ENCODE measurements around the gene TRIM63. TPM values are rescaled to one million over a fixed set of nuclear protein-coding genes. Genes with fewer than 3 reads are reported as not detected.

TRIM63 gene
- total and polyA plus RNA-seq, 9 of the 15 experiments (the other 6 are each of a cell fraction or from before 2014, with no cell fraction given), result 0.08 to 0.57 (median 0.36) TPM

GRCh38 chr1:26110731-26111529, 43.5 kb upstream of the TRIM63 start (continued):
- TF ChIP-seq GATAD2B (IDR thresholded peaks at IDR 0.05; ENCODE audit: borderline replicate concordance) (no peak), ZZZ3 (IDR thresholded peaks at IDR 0.05) (no peak), ZNF408 (CRISPR knock-in tag; IDR thresholded peaks at IDR 0.05; ENCODE audit: low read depth) (no peak), SNIP1 (IDR thresholded peaks at IDR 0.05; ENCODE audit: low read depth) (0 out of 2 replicates have a peak, but pooled peaks have one; percentile 33), ZNF77 (CRISPR knock-in tag; IDR thresholded peaks at IDR 0.05) (no peak), GTF2A2 (tag; IDR thresholded peaks at IDR 0.05) (no peak), PHF20 (IDR thresholded peaks at IDR 0.05; ENCODE audit: partially characterized antibody) (peak; percentile 45), RBM39 (optimal IDR thresholded peaks at IDR 0.05; ENCODE audit: low read depth, low read length) (no peak), CBFA2T2 (conservative IDR thresholded peaks at IDR 0.05) (no peak; the same call in 1 of the 2 replicates), ZNF740 (CRISPR knock-in tag; IDR thresholded peaks at IDR 0.05) (0 out of 2 replicates have a peak, but pooled peaks have one; percentile 40), ZNF740 (tag; IDR thresholded peaks at IDR 0.05) (no peak; a peak in 1 of 4 replicates), NBN (IDR thresholded peaks at IDR 0.05; ENCODE audit: low read depth) (0 out of 2 replicates have a peak, but pooled peaks have one; percentile 38), PURB (CRISPR knock-in tag; IDR thresholded peaks at IDR 0.05; ENCODE audit: low read depth) (no peak), MCM3 (IDR thresholded peaks at IDR 0.05) (no peak), NFIC (IDR thresholded peaks at IDR 0.05) (peak; percentile 42), DACH1 (IDR thresholded peaks at IDR 0.05; ENCODE audit: partially characterized antibody) (no peak), TCF7 (IDR thresholded peaks at IDR 0.05; ENCODE audit: borderline replicate concordance) (no peak), MED1 (CRISPR knock-in tag; IDR thresholded peaks at IDR 0.05; ENCODE audit: borderline replicate concordance) (no peak; the same call in 1 of the 2 replicates), BRF1 (IDR thresholded peaks at IDR 0.05; ENCODE audit: borderline replicate concordance, extremely low read depth, insufficient read length) (no peak)
- TF ChIP-seq, protein P1, sequence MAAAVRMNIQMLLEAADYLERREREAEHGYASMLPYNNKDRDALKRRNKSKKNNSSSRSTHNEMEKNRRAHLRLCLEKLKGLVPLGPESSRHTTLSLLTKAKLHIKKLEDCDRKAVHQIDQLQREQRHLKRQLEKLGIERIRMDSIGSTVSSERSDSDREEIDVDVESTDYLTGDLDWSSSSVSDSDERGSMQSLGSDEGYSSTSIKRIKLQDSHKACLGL (CRISPR knock-in tag; IDR thresholded peaks at IDR 0.05; ENCODE audit: borderline replicate concordance, poor library complexity, severe bottlenecking), result no peak
- TF ChIP-seq, protein P2, sequence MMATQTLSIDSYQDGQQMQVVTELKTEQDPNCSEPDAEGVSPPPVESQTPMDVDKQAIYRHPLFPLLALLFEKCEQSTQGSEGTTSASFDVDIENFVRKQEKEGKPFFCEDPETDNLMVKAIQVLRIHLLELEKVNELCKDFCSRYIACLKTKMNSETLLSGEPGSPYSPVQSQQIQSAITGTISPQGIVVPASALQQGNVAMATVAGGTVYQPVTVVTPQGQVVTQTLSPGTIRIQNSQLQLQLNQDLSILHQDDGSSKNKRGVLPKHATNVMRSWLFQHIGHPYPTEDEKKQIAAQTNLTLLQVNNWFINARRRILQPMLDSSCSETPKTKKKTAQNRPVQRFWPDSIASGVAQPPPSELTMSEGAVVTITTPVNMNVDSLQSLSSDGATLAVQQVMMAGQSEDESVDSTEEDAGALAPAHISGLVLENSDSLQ (IDR thresholded peaks at IDR 0.05), result no peak
- TF ChIP-seq, protein P3, sequence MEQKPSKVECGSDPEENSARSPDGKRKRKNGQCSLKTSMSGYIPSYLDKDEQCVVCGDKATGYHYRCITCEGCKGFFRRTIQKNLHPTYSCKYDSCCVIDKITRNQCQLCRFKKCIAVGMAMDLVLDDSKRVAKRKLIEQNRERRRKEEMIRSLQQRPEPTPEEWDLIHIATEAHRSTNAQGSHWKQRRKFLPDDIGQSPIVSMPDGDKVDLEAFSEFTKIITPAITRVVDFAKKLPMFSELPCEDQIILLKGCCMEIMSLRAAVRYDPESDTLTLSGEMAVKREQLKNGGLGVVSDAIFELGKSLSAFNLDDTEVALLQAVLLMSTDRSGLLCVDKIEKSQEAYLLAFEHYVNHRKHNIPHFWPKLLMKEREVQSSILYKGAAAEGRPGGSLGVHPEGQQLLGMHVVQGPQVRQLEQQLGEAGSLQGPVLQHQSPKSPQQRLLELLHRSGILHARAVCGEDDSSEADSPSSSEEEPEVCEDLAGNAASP (IDR thresholded peaks at IDR 0.05), result no peak
- TF ChIP-seq, protein P4, sequence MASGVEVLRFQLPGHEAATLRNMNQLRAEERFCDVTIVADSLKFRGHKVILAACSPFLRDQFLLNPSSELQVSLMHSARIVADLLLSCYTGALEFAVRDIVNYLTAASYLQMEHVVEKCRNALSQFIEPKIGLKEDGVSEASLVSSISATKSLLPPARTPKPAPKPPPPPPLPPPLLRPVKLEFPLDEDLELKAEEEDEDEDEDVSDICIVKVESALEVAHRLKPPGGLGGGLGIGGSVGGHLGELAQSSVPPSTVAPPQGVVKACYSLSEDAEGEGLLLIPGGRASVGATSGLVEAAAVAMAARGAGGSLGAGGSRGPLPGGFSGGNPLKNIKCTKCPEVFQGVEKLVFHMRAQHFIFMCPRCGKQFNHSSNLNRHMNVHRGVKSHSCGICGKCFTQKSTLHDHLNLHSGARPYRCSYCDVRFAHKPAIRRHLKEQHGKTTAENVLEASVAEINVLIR (CRISPR knock-in tag; IDR thresholded peaks at IDR 0.05), result no peak
